GM12878 (cell line): ENCODE measurements around the gene UFL1.

Experiments used
- RFX5 ChIP-seq: IDR thresholded peaks from 2 replicates; pipeline ENCODE4 v1.6.1; 2011; ENCODE audit warnings: low read depth, low read length, improper control_type of control experiment
- TF ChIP-seq, protein P1 (sequence below): IDR thresholded peaks from 2 replicates; pipeline ENCODE4 v1.6.1; 2012; ENCODE audit warnings: mild to moderate bottlenecking, low read depth, low read length

- TF ChIP-seq RFX5: no peak
- TF ChIP-seq, protein P1, sequence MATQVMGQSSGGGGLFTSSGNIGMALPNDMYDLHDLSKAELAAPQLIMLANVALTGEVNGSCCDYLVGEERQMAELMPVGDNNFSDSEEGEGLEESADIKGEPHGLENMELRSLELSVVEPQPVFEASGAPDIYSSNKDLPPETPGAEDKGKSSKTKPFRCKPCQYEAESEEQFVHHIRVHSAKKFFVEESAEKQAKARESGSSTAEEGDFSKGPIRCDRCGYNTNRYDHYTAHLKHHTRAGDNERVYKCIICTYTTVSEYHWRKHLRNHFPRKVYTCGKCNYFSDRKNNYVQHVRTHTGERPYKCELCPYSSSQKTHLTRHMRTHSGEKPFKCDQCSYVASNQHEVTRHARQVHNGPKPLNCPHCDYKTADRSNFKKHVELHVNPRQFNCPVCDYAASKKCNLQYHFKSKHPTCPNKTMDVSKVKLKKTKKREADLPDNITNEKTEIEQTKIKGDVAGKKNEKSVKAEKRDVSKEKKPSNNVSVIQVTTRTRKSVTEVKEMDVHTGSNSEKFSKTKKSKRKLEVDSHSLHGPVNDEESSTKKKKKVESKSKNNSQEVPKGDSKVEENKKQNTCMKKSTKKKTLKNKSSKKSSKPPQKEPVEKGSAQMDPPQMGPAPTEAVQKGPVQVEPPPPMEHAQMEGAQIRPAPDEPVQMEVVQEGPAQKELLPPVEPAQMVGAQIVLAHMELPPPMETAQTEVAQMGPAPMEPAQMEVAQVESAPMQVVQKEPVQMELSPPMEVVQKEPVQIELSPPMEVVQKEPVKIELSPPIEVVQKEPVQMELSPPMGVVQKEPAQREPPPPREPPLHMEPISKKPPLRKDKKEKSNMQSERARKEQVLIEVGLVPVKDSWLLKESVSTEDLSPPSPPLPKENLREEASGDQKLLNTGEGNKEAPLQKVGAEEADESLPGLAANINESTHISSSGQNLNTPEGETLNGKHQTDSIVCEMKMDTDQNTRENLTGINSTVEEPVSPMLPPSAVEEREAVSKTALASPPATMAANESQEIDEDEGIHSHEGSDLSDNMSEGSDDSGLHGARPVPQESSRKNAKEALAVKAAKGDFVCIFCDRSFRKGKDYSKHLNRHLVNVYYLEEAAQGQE: no peak
Observed at GRCh38 chr6:96547654-96548053, 26.0 kb downstream of the UFL1 start.
